HepG2 (cell line): Measurements from ENCODE around the gene SEC14L6. TPM values are rescaled to one million over a fixed set of nuclear protein-coding genes. Genes with fewer than 3 reads are reported as not detected.

Source experiments
- CSRNP2 ChIP-seq: sonication (generic); formaldehyde crosslinking; conservative IDR thresholded peaks from 2 replicates; pipeline ENCODE4 v1.8.0; 2022; ENCODE audit warnings: low read depth, missing genetic modification reagents
- DDIT3 ChIP-seq: sonication (generic); formaldehyde crosslinking; IDR thresholded peaks from 2 replicates; pipeline ENCODE4 v1.4.0; 2020; ENCODE audit warnings: mild to moderate bottlenecking, missing genetic modification reagents
- ZBTB25 ChIP-seq: IDR thresholded peaks from 2 replicates; pipeline ENCODE4 v1.6.1; 2018; ENCODE audit warnings: missing genetic modification reagents
- ZNF235 ChIP-seq: sonication (generic); formaldehyde crosslinking; IDR thresholded peaks from 2 replicates; pipeline ENCODE4 v1.8.1; 2023; ENCODE audit warnings: mild to moderate bottlenecking, missing genetic modification reagents, borderline replicate concordance
- ZNF770 ChIP-seq: sonication (generic); formaldehyde crosslinking; IDR thresholded peaks from 2 replicates; pipeline ENCODE4 v1.5.0; 2020; ENCODE audit warnings: mild to moderate bottlenecking, missing genetic modification reagents
- polyA plus RNA-seq, 8 experiments: library from polyadenylated mRNA; depleted of rRNA in 3 of 8; stranded (reverse) in 7 of 8; unstranded in 1 of 8; fragments of >200 nt; fragmentation: Illumina TruSeq in 4 of 8; extraction: Trizol in 4 of 8; gene quantifications; 2 replicates each; pipeline versions ENCODE4 v1.2.1 to v1.2.3, GENCODE V29; 2011 to 2016; ENCODE audit warnings: low read depth in 4 of 8, missing spikeins in 1 of 8, mixed read lengths in 1 of 8; ENCODE audit not compliant: insufficient read depth in 1 of 8
- total RNA-seq, 5 experiments: library from RNA; depleted of rRNA; stranded (reverse); fragments of >200 nt; fragmentation: Illumina TruSeq; extraction: Trizol; gene quantifications; 2 replicates each; pipeline ENCODE4 v1.2.3, GENCODE V29; 2016; ENCODE audit warnings: low read depth in 1 of 5

SEC14L6 gene
- total and polyA plus RNA-seq, 2 of the 13 experiments (the other 11 are each of a cell fraction or from before 2014, with no cell fraction given): 0.09 to 9.3 TPM

- no peak for TF ChIP-seq ZNF235 (CRISPR knock-in tag)
- no peak for TF ChIP-seq CSRNP2 (CRISPR knock-in tag)
- no peak; the same call in 1 of the 2 replicates for TF ChIP-seq ZNF770 (CRISPR knock-in tag)
- TF ChIP-seq DDIT3 (CRISPR knock-in tag): no peak
- no peak for TF ChIP-seq ZBTB25 (CRISPR knock-in tag)
Measured at GRCh38 chr22:30541961-30542810, 4.4 kb downstream of the SEC14L6 start (continued).
